Endometrium (tissue), 2 donors: ENCODE measurements around the gene PDE4B.

ENCODE experiments used
- FAIRE-seq: peaks from 2 replicates; lab custom pipeline; 2012; peaks lifted over from hg19 to GRCh38; lab: Jason Lieb, UNC
- donor health status: control.
- donor health status: control.

Gene PDE4B

GRCh38 chr1:66341446-66342089, 548.9 kb downstream of the PDE4B start:
- FAIRE-seq: peak; percentile 4

GRCh38 chr1:66342707-66343106, 550.0 kb downstream of the PDE4B start:
- FAIRE-seq: no peak

- no peak for FAIRE-seq
These were observed 551.1 kb downstream of the PDE4B start for GRCh38 chr1:66343569-66344325.

GRCh38 chr1:66346057-66346795, 553.5 kb downstream of the PDE4B start:
- FAIRE-seq: no peak

- FAIRE-seq: no peak
These were observed 554.2 kb downstream of the PDE4B start for GRCh38 chr1:66346873-66347272.

GRCh38 chr1:66348776-66349175, 556.1 kb downstream of the PDE4B start:
- FAIRE-seq: no peak

GRCh38 chr1:66349242-66349641, 556.5 kb downstream of the PDE4B start:
- FAIRE-seq: no peak

GRCh38 chr1:66350001-66350547, 557.4 kb downstream of the PDE4B start:
- peak; percentile 83 for FAIRE-seq

GRCh38 chr1:66351478-66351877, 558.8 kb downstream of the PDE4B start:
- peak; percentile 74 for FAIRE-seq

- FAIRE-seq: no peak
These were observed 559.2 kb downstream of the PDE4B start for GRCh38 chr1:66351913-66352312.

- no peak for FAIRE-seq
These were observed 560.1 kb downstream of the PDE4B start for GRCh38 chr1:66352792-66353191.

- FAIRE-seq: no peak
These were observed 560.6 kb downstream of the PDE4B start for GRCh38 chr1:66353257-66353656.

- no peak for FAIRE-seq
These were observed 561.9 kb downstream of the PDE4B start for GRCh38 chr1:66354311-66355201.

- no peak for FAIRE-seq
These were observed 563.1 kb downstream of the PDE4B start for GRCh38 chr1:66355756-66356155.

GRCh38 chr1:66356605-66357004, 563.9 kb downstream of the PDE4B start:
- FAIRE-seq: no peak

GRCh38 chr1:66357021-66357420, 564.3 kb downstream of the PDE4B start:
- FAIRE-seq: no peak

GRCh38 chr1:66357478-66358197, 564.9 kb downstream of the PDE4B start:
- no peak for FAIRE-seq

GRCh38 chr1:66359269-66359668, 566.6 kb downstream of the PDE4B start:
- no peak for FAIRE-seq

GRCh38 chr1:66359815-66360214, 567.1 kb downstream of the PDE4B start:
- no peak for FAIRE-seq

- no peak for FAIRE-seq
These were observed 567.6 kb downstream of the PDE4B start for GRCh38 chr1:66360285-66360724.
